Endothelial cell (in vitro differentiated cells): ENCODE results near the gene BARX1. TPM values are rescaled to one million over a fixed set of nuclear protein-coding genes. Genes with fewer than 3 reads are reported as not detected.

Experiments used
- DNase-seq: peaks from one replicate; pipeline ENCODE4 v3.0.0; 2021; ENCODE audit warnings: low spot score
- H3K27ac Mint-ChIP-seq: one replicate; pipeline ENCODE4 v1.8.0; 2021; ENCODE audit warnings: mixed read lengths, inconsistent platforms; ENCODE audit not compliant: unreplicated experiment
- H3K27me3 Mint-ChIP-seq: one replicate; pipeline ENCODE4 v1.8.0; 2021; ENCODE audit warnings: mild to moderate bottlenecking, moderate library complexity, mixed read lengths, inconsistent platforms; ENCODE audit not compliant: unreplicated experiment
- H3K36me3 Mint-ChIP-seq: one replicate; pipeline ENCODE4 v1.8.0; 2021; ENCODE audit warnings: mild to moderate bottlenecking, low read depth, mixed read lengths, inconsistent platforms; ENCODE audit not compliant: unreplicated experiment
- H3K4me1 Mint-ChIP-seq: one replicate; pipeline ENCODE4 v1.8.0; 2021; ENCODE audit warnings: mild to moderate bottlenecking, mixed read lengths, inconsistent platforms; ENCODE audit not compliant: unreplicated experiment
- H3K4me3 Mint-ChIP-seq: one replicate; pipeline ENCODE4 v1.8.0; 2021; ENCODE audit warnings: mild to moderate bottlenecking, mixed read lengths, inconsistent platforms; ENCODE audit not compliant: unreplicated experiment
- H3K9me3 Mint-ChIP-seq: one replicate; pipeline ENCODE4 v1.8.0; 2021; ENCODE audit warnings: mixed read lengths, inconsistent platforms; ENCODE audit not compliant: unreplicated experiment
- CTCF ChIP-seq: fragments of 200-600 bp; sonication (generic); IDR thresholded peaks from one replicate; pipeline ENCODE4 v1.5.0; 2021; ENCODE audit warnings: antibody characterized with exemption; ENCODE audit not compliant: unreplicated experiment
- total RNA-seq: library from RNA; stranded (reverse); fragmentation: NEBNext Ultra II Directional; extraction: Animal tissue kit (Norgen Biotek cat#: 25700); gene quantifications from one replicate; pipeline ENCODE4 v1.2.1, GENCODE V29; 2021; ENCODE audit not compliant: unreplicated experiment

BARX1 gene
- total RNA-seq, 1 donor from 2014 or later = 0.51 TPM

DNA sequence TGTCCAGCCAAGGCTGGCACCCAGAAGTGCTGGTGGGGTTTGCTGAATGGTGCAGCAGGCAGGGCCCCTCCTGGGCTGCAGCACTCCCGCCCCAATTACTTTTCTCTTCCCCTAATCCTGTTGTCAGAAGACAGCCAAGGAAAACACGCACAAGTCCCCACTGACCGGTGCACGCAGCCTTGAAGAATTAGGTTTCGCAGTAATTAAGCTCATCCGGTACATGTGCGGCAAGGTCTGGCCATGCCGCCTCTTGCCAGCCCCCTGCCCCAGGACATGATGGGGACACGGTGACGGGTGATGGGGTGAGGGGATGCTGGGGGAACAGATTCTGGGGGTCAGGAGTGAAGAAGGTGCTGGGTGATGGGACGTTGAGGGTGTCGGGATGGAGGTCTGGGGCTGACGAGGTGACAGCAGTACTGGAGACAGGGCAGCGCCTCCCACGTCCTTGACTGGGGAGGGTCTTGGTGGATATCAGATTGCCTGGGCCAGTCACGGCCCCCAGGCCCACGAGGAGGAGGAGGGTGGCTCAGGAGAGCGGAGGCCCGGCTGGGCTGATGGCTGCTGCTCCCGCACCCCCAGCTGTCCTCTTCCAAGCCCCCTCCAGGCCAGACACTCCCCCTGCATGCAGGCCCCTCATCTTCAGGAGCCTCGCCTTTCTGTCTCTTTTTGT, 34.9 kb downstream of the BARX1 start:
- Mint-ChIP-seq H3K4me1 (peaks cover 2% of the 10 kb centered on the region), H3K27ac (no peak overlapping the region), H3K27me3 (peaks cover 4% of the 10 kb centered on the region), H3K4me3 (no peak overlapping the region), H3K36me3 (peaks cover 3% of the 10 kb centered on the region), H3K9me3 (no peaks in the 10 kb centered on the region)
- TF ChIP-seq CTCF = no peak
- DNase-seq = no peak

DNA sequence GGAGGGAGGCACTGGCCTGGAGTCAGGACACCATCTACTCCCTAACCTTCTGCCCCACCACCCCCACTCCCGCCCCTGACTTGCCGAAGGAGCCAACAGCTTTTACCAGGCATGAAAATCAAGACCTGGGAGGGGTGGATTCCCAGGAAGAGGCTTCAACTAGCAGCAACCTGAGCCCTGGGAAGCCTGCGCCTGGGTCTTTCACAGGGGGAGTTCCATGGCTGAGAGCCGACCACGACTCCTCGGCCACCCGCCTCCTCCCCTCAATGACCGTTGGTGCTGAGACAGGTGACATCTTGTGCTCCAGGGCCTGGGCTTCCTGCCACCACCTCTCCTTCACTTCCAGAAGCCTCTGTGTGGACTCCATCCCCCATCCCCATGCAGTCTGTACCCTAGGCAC, 37.1 kb downstream of the BARX1 start:
- H3K4me1 Mint-ChIP-seq = peaks cover 2% of the 10 kb centered on the region
- peaks cover 4% of the 10 kb centered on the region for H3K27me3 Mint-ChIP-seq
- H3K27ac Mint-ChIP-seq = no peak overlapping the region
- TF ChIP-seq CTCF = no peak
- H3K4me3 Mint-ChIP-seq = no peak overlapping the region
- no peaks in the 10 kb centered on the region for H3K9me3 Mint-ChIP-seq
- DNase-seq = no peak
- peaks cover 3% of the 10 kb centered on the region for H3K36me3 Mint-ChIP-seq

DNA sequence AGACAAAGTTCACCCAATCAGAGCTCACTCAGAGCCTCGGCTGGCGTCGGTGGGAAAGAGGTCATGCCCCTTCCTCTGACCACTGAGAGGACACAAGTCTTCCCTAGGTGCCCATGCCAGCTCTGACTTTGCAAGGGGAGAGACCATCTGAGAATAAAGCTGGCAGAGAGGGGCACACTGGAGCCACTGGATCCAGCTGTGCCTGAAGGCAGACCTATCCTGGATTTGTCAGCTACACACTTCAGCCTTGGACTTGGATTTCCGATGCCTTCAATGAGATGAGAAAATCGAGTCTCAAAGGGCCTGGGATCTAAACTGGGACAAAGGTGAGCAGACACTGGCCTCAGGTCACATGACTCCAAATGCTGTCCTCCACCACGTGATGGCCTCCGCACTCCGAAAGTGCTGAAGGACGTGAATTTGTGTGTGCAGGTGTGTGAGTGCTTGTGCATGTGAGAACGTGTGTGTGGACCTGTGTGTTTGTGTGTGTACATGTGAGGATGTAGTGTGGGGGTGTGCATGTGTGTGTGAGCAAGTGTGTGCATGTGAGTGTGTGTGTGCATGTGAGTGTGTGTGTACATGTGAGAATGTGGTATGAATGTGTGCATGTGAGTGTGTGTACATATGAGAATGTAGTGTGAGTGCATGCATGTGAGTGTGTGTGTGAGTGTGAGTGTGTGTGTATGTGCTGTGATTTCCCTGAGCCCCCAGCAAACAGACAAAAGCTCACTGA, 37.9 kb downstream of the BARX1 start:
- Mint-ChIP-seq H3K36me3 (peaks cover 3% of the 10 kb centered on the region), H3K4me3 (no peak overlapping the region), H3K9me3 (no peaks in the 10 kb centered on the region), H3K27me3 (peaks cover 4% of the 10 kb centered on the region), H3K4me1 (peaks cover 2% of the 10 kb centered on the region), H3K27ac (peak overlapping the region; percentile 19)
- DNase-seq = no peak
- no peak for TF ChIP-seq CTCF

- Mint-ChIP-seq H3K36me3 (peaks cover 3% of the 10 kb centered on the region), H3K9me3 (no peaks in the 10 kb centered on the region), H3K4me3 (no peak overlapping the region), H3K4me1 (peaks cover 2% of the 10 kb centered on the region), H3K27ac (peak overlapping the region; percentile 43), H3K27me3 (peaks cover 5% of the 10 kb centered on the region)
- DNase-seq = no peak
- no peak for TF ChIP-seq CTCF
These were observed 38.8 kb downstream of the BARX1 start for GRCh38 chr9:93916358-93916757.
